HK-2 (cell line): ENCODE measurements around the gene RHOA.

ENCODE experiments used
- DNase-seq: peaks from one replicate; pipeline ENCODE4 v3.0.0-alpha.2; 2018; ENCODE audit not compliant: unreplicated experiment

RHOA gene

GRCh38 chr3:49327485-49327884 lies 84.3 kb downstream of the RHOA start:
- no peak for DNase-seq

GRCh38 chr3:49324768-49325167 lies 87.0 kb downstream of the RHOA start:
- DNase-seq = no peak

GRCh38 chr3:49316696-49317457 lies 94.9 kb downstream of the RHOA start:
- no peak for DNase-seq

- no peak for DNase-seq
Observed at GRCh38 chr3:49313896-49314688, 97.7 kb downstream of the RHOA start.

- DNase-seq = no peak
Observed at GRCh38 chr3:49311283-49311682, 100.5 kb downstream of the RHOA start.

GRCh38 chr3:49310677-49311076 lies 101.1 kb downstream of the RHOA start:
- no peak for DNase-seq
